Nephron progenitor cell (in vitro differentiated cells): ENCODE results near the gene SYCP1.
"Not testable (repeated sequence)": the region's sequence is repeated elsewhere in the genome, so short reads cannot be mapped to it uniquely, and the experiment has no call there.

Source experiments
- DNase-seq: peaks from one replicate; pipeline ENCODE4 v3.0.0; 2021
- H3K27ac Mint-ChIP-seq: 2 replicates; pipeline ENCODE4 v1.8.0; 2021; ENCODE audit warnings: mild to moderate bottlenecking, moderate library complexity, mixed read lengths
- H3K27me3 Mint-ChIP-seq: 2 replicates; pipeline ENCODE4 v1.8.0; 2021; ENCODE audit warnings: mild to moderate bottlenecking, low read depth, mixed read lengths; ENCODE audit not compliant: poor library complexity
- H3K36me3 Mint-ChIP-seq: 2 replicates; pipeline ENCODE4 v1.8.0; 2021; ENCODE audit warnings: low read depth, mixed read lengths
- H3K4me1 Mint-ChIP-seq: 2 replicates; pipeline ENCODE4 v1.8.0; 2021; ENCODE audit warnings: mixed read lengths
- H3K4me3 Mint-ChIP-seq: 2 replicates; pipeline ENCODE4 v1.8.0; 2021; ENCODE audit warnings: mild to moderate bottlenecking, moderate library complexity, mixed read lengths
- H3K9me3 Mint-ChIP-seq: 2 replicates; pipeline ENCODE4 v1.8.0; 2021; ENCODE audit warnings: mild to moderate bottlenecking, moderate library complexity, mixed read lengths
- TF ChIP-seq, protein P1 (sequence below): fragments of 200-600 bp; sonication (generic); IDR thresholded peaks from 2 replicates; pipeline ENCODE4 v1.5.0; 2021; ENCODE audit warnings: antibody characterized with exemption

The SYCP1 gene, protein sequence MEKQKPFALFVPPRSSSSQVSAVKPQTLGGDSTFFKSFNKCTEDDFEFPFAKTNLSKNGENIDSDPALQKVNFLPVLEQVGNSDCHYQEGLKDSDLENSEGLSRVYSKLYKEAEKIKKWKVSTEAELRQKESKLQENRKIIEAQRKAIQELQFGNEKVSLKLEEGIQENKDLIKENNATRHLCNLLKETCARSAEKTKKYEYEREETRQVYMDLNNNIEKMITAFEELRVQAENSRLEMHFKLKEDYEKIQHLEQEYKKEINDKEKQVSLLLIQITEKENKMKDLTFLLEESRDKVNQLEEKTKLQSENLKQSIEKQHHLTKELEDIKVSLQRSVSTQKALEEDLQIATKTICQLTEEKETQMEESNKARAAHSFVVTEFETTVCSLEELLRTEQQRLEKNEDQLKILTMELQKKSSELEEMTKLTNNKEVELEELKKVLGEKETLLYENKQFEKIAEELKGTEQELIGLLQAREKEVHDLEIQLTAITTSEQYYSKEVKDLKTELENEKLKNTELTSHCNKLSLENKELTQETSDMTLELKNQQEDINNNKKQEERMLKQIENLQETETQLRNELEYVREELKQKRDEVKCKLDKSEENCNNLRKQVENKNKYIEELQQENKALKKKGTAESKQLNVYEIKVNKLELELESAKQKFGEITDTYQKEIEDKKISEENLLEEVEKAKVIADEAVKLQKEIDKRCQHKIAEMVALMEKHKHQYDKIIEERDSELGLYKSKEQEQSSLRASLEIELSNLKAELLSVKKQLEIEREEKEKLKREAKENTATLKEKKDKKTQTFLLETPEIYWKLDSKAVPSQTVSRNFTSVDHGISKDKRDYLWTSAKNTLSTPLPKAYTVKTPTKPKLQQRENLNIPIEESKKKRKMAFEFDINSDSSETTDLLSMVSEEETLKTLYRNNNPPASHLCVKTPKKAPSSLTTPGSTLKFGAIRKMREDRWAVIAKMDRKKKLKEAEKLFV

DNA sequence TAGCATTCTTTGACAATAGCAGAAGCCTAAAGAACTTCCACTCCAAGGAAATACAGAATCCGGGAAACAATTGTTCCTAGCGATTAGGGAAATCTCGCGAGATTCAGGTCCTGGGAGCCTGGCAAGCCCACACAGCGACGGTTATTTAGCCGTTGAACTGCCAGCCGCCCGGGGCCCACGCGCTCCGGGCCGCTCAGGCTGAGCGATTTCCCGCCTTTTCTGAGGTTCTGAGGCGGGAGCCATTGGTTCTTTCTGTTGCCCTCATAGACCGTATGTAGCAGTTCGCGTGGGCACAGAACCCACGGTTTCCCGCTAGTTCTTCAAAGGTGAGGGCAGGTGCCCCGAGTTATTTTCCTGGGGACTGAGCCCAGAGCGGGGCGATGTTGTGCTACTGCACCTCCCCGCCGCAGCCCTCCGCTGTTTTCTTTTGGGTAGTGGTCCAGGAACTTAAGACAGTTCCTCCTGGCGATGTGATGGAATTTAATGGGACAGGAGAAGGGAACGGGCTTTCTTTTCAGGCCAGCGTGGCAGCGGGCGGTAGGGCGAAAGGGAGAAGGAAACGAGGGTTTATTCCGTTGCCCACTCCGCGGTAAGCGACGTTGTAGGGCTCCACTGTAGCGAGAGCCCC lies at the start of gene SYCP1:
Gene SYCP1, plus strand, starts transcription at position 171 of the 628 bp plus-strand sequence. CDS start 602 bp downstream, outside the sequence.
- peaks cover 20% of the 10 kb centered on the region for H3K27me3 Mint-ChIP-seq
- no peaks in the 10 kb centered on the region for H3K36me3 Mint-ChIP-seq
- no peak within 1 kb of the TSS for H3K4me3 Mint-ChIP-seq
- H3K9me3 Mint-ChIP-seq = no peaks in the 10 kb centered on the region
- DNase-seq = no peak
- TF ChIP-seq, protein P1, sequence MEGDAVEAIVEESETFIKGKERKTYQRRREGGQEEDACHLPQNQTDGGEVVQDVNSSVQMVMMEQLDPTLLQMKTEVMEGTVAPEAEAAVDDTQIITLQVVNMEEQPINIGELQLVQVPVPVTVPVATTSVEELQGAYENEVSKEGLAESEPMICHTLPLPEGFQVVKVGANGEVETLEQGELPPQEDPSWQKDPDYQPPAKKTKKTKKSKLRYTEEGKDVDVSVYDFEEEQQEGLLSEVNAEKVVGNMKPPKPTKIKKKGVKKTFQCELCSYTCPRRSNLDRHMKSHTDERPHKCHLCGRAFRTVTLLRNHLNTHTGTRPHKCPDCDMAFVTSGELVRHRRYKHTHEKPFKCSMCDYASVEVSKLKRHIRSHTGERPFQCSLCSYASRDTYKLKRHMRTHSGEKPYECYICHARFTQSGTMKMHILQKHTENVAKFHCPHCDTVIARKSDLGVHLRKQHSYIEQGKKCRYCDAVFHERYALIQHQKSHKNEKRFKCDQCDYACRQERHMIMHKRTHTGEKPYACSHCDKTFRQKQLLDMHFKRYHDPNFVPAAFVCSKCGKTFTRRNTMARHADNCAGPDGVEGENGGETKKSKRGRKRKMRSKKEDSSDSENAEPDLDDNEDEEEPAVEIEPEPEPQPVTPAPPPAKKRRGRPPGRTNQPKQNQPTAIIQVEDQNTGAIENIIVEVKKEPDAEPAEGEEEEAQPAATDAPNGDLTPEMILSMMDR = no peak
- H3K27ac Mint-ChIP-seq = no peak within 1 kb of the TSS
- H3K4me1 Mint-ChIP-seq = no peaks in the 10 kb centered on the region

DNA sequence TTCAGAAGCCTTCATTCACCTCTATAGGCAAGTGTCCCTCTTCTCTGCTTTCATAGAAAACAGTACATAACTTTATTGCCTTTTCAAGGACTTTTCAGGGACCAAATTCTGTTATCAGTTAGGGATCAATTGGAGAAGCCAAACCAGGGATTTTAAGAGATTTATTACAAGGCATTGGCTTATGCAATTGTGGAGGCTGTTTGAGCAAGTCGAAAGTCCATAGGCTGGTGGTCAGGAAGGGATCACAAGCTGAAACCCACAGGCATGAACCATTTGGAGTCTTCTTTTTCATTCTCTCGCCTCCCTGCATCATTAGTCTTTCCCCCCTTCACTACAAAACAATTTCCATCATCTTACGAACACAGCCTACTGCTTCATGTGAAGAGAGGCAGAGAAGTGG lies 34.8 kb upstream of the SYCP1 start:
- Mint-ChIP-seq H3K4me1 (no peaks in the 10 kb centered on the region), H3K27me3 (peaks cover 6% of the 10 kb centered on the region), H3K9me3 (peaks cover 37% of the 10 kb centered on the region), H3K36me3 (peaks cover 5% of the 10 kb centered on the region), H3K4me3 (no peak overlapping the region), H3K27ac (no peak overlapping the region)
- TF ChIP-seq, protein P1 = no peak
- no peak for DNase-seq

DNA sequence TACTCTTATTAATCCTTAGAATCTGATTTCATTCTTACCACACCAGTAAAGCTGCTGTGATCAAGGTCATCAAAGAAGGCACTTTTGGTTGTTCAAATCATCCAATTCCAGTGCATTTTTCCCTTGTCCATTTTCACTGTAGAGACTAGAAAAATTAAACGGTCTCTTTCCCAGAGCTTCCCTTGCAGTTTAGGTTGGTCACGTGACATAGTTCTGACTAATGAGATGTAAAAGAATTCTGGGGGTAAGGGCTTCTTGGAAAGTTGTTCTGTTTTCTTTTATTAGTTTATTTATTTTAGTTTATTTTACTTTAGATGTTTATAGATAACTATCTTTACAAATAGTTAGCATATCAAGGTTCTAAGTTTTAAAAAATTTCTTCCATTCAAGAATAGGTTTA lies 34.3 kb upstream of the SYCP1 start:
- no peak overlapping the region for H3K27ac Mint-ChIP-seq
- H3K4me1 Mint-ChIP-seq = no peaks in the 10 kb centered on the region
- H3K27me3 Mint-ChIP-seq = peaks cover 6% of the 10 kb centered on the region
- TF ChIP-seq, protein P1 = no peak
- no peak overlapping the region for H3K4me3 Mint-ChIP-seq
- peaks cover 7% of the 10 kb centered on the region for H3K36me3 Mint-ChIP-seq
- peaks cover 42% of the 10 kb centered on the region for H3K9me3 Mint-ChIP-seq
- DNase-seq = no peak

DNA sequence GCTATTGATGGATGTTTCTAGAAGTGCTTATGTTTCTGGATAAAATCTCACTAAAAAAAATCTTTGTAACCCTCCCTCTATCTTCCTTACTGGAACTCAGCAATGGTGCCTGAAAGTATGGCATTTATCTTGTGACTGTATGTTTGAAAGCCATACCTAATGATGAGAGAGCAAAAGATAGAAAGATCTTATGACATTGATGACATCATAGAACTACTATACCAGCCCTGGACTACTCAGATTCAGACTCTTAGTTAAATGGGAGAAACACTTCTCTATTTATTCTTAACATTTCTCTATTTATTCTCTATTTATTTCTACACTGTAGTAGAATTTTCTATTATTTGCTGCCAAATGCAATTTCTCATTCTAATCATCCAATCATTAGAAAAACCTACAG lies 32.7 kb upstream of the SYCP1 start:
- Mint-ChIP-seq H3K4me1 (no peaks in the 10 kb centered on the region), H3K4me3 (no peak overlapping the region), H3K9me3 (peaks cover 52% of the 10 kb centered on the region), H3K27ac (no peak overlapping the region), H3K36me3 (peaks cover 7% of the 10 kb centered on the region), H3K27me3 (peaks cover 11% of the 10 kb centered on the region)
- TF ChIP-seq, protein P1 = no peak
- no peak for DNase-seq

DNA sequence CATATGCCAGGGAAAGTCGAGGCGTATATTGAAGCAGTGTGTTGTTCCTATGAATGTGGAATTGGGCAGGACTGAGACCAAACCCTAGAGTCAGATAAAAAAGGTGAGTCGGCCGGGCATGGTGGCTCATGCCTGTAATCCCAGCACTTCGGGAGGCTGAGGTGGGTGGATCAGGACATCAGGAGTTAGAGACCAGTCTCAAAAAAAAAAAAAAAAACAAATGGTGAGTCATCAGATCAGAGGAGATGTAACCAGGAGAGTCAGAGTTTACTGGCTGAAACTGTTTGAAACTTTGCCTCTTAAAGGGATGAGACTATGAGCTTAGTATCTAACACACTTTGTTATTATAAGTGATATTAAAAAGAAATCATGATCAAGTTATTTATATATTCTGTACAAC lies 26.4 kb upstream of the SYCP1 start:
- Mint-ChIP-seq H3K4me1 (peaks cover 5% of the 10 kb centered on the region), H3K9me3 (peaks cover 30% of the 10 kb centered on the region), H3K27ac (no peak overlapping the region), H3K36me3 (peaks cover 7% of the 10 kb centered on the region), H3K4me3 (no peak overlapping the region), H3K27me3 (peaks cover 5% of the 10 kb centered on the region)
- TF ChIP-seq, protein P1 = no peak
- no peak for DNase-seq

DNA sequence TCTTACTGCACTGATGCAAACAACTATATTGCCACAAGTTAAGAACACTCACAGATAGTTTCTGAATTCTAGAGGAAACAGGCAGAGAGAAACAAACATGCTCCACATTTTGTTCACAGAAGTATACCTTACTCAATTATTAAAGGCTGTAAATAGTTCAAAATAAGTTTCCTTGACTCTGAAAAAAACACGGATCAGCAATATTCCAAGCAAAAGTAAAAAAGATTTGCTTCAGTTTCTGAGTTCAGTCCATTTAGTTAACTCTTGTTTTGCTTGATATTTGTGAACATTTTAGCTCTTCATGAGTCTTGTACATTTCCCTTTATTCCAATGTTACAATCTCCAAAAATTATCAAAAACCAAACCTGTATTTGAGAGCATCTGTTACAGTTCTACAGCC lies 24.6 kb upstream of the SYCP1 start:
- peaks cover 13% of the 10 kb centered on the region for H3K9me3 Mint-ChIP-seq
- H3K27ac Mint-ChIP-seq, H3K4me1 Mint-ChIP-seq, H3K4me3 Mint-ChIP-seq, H3K27me3 Mint-ChIP-seq, H3K36me3 Mint-ChIP-seq, DNase-seq: not testable (repeated sequence)
